Endothelial cell of hepatic sinusoid (primary cell): ENCODE data around the gene APH1B.

ENCODE experiments used
- in situ Hi-C: cut with HindIII; loops from 2 replicates; pipeline ENCODE4 v1.10.0; 2017; ENCODE audit warnings: low sequenced_read_pairs

APH1B gene

GRCh38 chr15:63348392-63348791 is 71.0 kb downstream of the APH1B start:
- in situ Hi-C loops, result loop anchor here (5.0 kb wide), 1 partner anchor 71 kb away; the partner anchor contains the start of gene APH1B

GRCh38 chr15:63349156-63349555 is 71.8 kb downstream of the APH1B start:
- in situ Hi-C loops, result loop anchor here (5.0 kb wide), 1 partner anchor 72 kb away; the partner anchor contains the start of gene APH1B

GRCh38 chr15:63349621-63350020 is 72.2 kb downstream of the APH1B start:
- in situ Hi-C loops, result loop anchor here (5.0 kb wide), 1 partner anchor 72 kb away; the partner anchor contains the start of gene APH1B

- in situ Hi-C loops, result no loop called here
Measured at GRCh38 chr15:63350178-63350621, 72.8 kb downstream of the APH1B start.

GRCh38 chr15:63351170-63351569 is 73.8 kb downstream of the APH1B start:
- in situ Hi-C loops, result no loop called here

GRCh38 chr15:63352808-63353207 is 75.4 kb downstream of the APH1B start:
- in situ Hi-C loops, result no loop called here

GRCh38 chr15:63353261-63353660 is 75.9 kb downstream of the APH1B start:
- in situ Hi-C loops, result no loop called here

GRCh38 chr15:63353887-63354286 is 76.5 kb downstream of the APH1B start:
- in situ Hi-C loops, result no loop called here

- in situ Hi-C loops, result no loop called here
Measured at GRCh38 chr15:63354821-63355650, 77.6 kb downstream of the APH1B start.

GRCh38 chr15:63357061-63357460 is 79.7 kb downstream of the APH1B start:
- in situ Hi-C loops, result no loop called here

GRCh38 chr15:63357731-63358130 is 80.3 kb downstream of the APH1B start:
- in situ Hi-C loops, result no loop called here

GRCh38 chr15:63358241-63359029 is 81.0 kb downstream of the APH1B start:
- in situ Hi-C loops, result no loop called here
